ENCODE data around the gene MLXIP. TPM values are rescaled to one million over a fixed set of nuclear protein-coding genes. Genes with fewer than 3 reads are reported as not detected.

Gene MLXIP
- total and polyA plus RNA-seq, 9 of the 15 experiments (the other 6 are each of a cell fraction or from before 2014, with no cell fraction given): 2.2 to 66.3 (median 18.1) TPM

- no peak for TF ChIP-seq AFF4 (CRISPR knock-in tag; IDR thresholded peaks at IDR 0.05)
- no peak for TF ChIP-seq E2F5 (CRISPR knock-in tag; IDR thresholded peaks at IDR 0.05)
- TF ChIP-seq RBM22 (IDR thresholded peaks at IDR 0.05; ENCODE audit: low read depth, low read length, poor library complexity, severe bottlenecking): no peak
- TF ChIP-seq, protein P1, sequence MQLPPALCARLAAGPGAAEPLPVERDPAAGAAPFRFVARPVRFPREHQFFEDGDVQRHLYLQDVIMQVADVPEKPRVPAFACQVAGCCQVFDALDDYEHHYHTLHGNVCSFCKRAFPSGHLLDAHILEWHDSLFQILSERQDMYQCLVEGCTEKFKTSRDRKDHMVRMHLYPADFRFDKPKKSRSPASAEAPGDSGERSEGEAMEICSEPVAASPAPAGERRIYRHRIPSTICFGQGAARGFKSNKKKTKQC (CRISPR knock-in tag; IDR thresholded peaks at IDR 0.05): no peak
- no peak for TF ChIP-seq XRCC4 (IDR thresholded peaks at IDR 0.05; ENCODE audit: extremely low read depth, insufficient read depth, insufficient read length)
- 0 out of 2 replicates have a peak, but pooled peaks have one; percentile 10 for TF ChIP-seq FOXM1 (IDR thresholded peaks at IDR 0.05; ENCODE audit: low read depth)
- no peak for TF ChIP-seq FOXM1 (CRISPR knock-in tag; IDR thresholded peaks at IDR 0.05; ENCODE audit: low read depth)
- TF ChIP-seq MTA1 (IDR thresholded peaks at IDR 0.05; ENCODE audit: borderline replicate concordance): 0 out of 2 replicates have a peak, but pooled peaks have one; percentile 17
- no peak for TF ChIP-seq ID3 (CRISPR knock-in tag; IDR thresholded peaks at IDR 0.05)
- no peak for TF ChIP-seq ID3 (tag; IDR thresholded peaks at IDR 0.05)
- no peak for TF ChIP-seq FOSL1 (tag; conservative IDR thresholded peaks at IDR 0.05)
- no peak for TF ChIP-seq NR3C1 (CRISPR knock-in tag; IDR thresholded peaks at IDR 0.05)
- no peak for TF ChIP-seq ZBTB9 (CRISPR knock-in tag; IDR thresholded peaks at IDR 0.05)
- TF ChIP-seq DMBX1 (CRISPR knock-in tag; IDR thresholded peaks at IDR 0.05; ENCODE audit: borderline replicate concordance): no peak
- TF ChIP-seq, protein P2, sequence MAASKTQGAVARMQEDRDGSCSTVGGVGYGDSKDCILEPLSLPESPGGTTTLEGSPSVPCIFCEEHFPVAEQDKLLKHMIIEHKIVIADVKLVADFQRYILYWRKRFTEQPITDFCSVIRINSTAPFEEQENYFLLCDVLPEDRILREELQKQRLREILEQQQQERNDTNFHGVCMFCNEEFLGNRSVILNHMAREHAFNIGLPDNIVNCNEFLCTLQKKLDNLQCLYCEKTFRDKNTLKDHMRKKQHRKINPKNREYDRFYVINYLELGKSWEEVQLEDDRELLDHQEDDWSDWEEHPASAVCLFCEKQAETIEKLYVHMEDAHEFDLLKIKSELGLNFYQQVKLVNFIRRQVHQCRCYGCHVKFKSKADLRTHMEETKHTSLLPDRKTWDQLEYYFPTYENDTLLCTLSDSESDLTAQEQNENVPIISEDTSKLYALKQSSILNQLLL (CRISPR knock-in tag; IDR thresholded peaks at IDR 0.05; ENCODE audit: borderline replicate concordance): no peak
- TF ChIP-seq GTF2B (IDR thresholded peaks at IDR 0.05; ENCODE audit: extremely low read depth, insufficient read length): no peak
- no peak for TF ChIP-seq ZNF133 (CRISPR knock-in tag; IDR thresholded peaks at IDR 0.05)
- no peak for TF ChIP-seq ZNF695 (CRISPR knock-in tag; IDR thresholded peaks at IDR 0.05)
- TF ChIP-seq MAFG (tag; conservative IDR thresholded peaks at IDR 0.05): no peak
- no peak for TF ChIP-seq NFXL1 (CRISPR knock-in tag; IDR thresholded peaks at IDR 0.05)
Observed at GRCh38 chr12:122081697-122082221, 3.2 kb downstream of the MLXIP start (continued).

All from K562 (cell line).